GM10248 (cell line): ENCODE data around the gene MTOR.

Experiments
- CTCF ChIA-PET: fragments of 300-600 bp; sonication (Branson Sonifier 250); formaldehyde crosslinking; extraction: SDS; loops from one replicate; lab custom pipeline; 2021; ENCODE audit warnings: antibody characterized with exemption; lab: Yijun Ruan, JAX
- POLR2A ChIA-PET: fragments of 350-650 bp; sonication (Branson Sonifier 250); formaldehyde crosslinking; extraction: SDS; loops from one replicate; lab custom pipeline; 2020; ENCODE audit warnings: antibody characterized with exemption; lab: Yijun Ruan, JAX
- DNase-seq: peaks from one replicate; pipeline ENCODE4 v3.0.0; 2012; ENCODE audit errors: extremely low spot score
- TF ChIP-seq, protein P1 (sequence below): IDR thresholded peaks from 2 replicates; pipeline ENCODE4 v1.5.1; 2012; ENCODE audit warnings: mild to moderate bottlenecking, low read depth; ENCODE audit errors: extremely low read depth, missing control alignments, control extremely low read depth

Gene MTOR

DNA sequence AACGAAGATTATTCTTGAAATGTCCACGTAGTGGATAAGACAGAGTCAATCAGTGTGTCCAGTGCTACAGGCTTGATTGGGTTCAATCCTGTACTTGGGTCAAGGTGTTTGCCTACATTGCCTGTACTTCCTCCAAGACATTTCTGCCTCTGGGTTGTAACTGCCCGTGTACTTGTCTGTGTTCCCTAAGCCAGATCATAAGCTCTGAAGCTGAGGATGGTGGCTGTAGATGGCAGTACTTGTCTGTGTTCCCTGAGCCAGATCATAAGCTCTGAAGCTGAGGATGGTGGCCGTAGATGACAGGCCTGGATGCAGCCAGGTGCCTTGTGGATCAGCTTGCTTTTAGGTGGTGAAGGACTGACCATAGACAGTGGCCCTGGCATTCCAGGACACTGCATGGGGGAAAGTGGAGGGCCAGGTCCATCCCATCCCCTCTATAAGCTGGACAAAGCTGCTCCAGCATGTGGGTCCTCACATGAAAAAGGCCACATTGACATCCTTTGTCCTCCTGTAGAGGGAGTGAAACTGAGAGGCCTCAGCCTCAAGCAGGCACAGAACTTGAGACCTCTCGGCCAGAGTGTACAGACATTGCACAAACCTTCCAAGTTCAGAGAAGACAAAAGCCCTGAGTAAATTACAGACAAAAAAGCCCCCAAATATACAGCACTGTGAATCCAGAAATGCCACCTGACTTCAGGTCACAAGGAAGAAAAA is 200.5 kb downstream of the MTOR start:
- CTCF ChIA-PET: interaction anchor here (1.2 to 5.3 kb wide), 3 partner anchors 10 to 23 kb away, joined by 3 to 63 read pairs (median 39); no protein-coding TSS in a partner anchor
- DNase-seq: no peak
- POLR2A ChIA-PET: interaction anchor here (0.8 kb wide), 1 partner anchor 9 kb away, joined by 3 read pairs; no protein-coding TSS in a partner anchor
- TF ChIP-seq, protein P1, sequence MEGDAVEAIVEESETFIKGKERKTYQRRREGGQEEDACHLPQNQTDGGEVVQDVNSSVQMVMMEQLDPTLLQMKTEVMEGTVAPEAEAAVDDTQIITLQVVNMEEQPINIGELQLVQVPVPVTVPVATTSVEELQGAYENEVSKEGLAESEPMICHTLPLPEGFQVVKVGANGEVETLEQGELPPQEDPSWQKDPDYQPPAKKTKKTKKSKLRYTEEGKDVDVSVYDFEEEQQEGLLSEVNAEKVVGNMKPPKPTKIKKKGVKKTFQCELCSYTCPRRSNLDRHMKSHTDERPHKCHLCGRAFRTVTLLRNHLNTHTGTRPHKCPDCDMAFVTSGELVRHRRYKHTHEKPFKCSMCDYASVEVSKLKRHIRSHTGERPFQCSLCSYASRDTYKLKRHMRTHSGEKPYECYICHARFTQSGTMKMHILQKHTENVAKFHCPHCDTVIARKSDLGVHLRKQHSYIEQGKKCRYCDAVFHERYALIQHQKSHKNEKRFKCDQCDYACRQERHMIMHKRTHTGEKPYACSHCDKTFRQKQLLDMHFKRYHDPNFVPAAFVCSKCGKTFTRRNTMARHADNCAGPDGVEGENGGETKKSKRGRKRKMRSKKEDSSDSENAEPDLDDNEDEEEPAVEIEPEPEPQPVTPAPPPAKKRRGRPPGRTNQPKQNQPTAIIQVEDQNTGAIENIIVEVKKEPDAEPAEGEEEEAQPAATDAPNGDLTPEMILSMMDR: no peak

DNA sequence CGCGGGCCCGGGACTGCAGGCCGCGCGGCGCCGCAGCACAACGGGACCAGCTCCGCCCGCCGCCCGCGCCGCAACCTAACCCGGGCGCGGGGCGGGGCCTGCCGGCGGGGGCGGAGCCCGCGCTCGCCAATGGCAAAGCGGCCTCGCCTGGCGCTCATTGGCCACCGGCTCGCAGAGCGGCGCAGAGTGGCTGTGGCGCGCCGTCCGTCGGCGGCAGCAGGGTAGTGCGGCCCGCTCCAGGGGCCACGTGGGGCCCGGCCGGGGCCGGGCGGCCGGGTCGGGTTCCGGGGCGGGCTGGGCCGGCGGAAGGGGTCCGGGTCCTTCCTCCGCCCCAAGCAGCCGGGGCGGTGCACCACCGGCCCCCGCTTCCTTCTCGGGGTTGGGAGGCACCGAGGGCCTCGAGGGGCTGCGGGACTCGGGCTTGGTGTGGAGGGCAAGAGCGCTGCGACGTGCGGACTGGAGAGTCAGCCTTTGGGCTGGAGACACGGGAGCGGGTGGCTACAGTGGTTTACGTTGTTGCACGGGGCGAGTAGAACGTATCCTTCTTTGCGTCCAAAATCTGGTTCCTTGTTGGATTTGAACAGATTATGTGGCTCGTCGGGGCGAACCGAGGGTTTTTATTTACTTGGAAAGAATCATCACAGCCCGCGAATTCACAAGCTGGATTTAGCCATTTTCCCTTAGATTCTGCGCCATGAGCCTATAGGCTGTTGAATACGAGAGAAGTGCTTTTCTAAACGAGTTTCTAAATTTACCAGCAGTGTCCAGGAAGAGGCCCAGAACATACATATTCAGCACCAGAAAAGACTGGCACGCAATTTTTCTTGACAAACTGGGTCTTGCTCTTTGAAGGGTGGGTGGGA is 202.2 kb downstream of the MTOR start, which contains the start of gene SRM:
TSS of gene SRM (minus strand) at position 51 of the 863 bp plus-strand sequence. CDS start 75 bp downstream, outside the sequence.
- TF ChIP-seq, protein P1: peak; percentile 14
- DNase-seq: peak; percentile 98
- CTCF ChIA-PET: interaction anchor here (0.6 to 5.3 kb wide), 9 partner anchors 12 to 208 kb away, joined by 3 to 63 read pairs (median 3); no protein-coding TSS in a partner anchor
- POLR2A ChIA-PET: interaction anchor here (0.6 kb wide), 1 partner anchor 12 kb away, joined by 4 read pairs; no protein-coding TSS in a partner anchor

GRCh38 chr1:11059155-11059967 is 203.0 kb downstream of the MTOR start:
- DNase-seq: no peak
- TF ChIP-seq, protein P1: no peak
- POLR2A ChIA-PET: interaction anchor here (0.6 kb wide), 1 partner anchor 13 kb away, joined by 4 read pairs; no protein-coding TSS in a partner anchor

GRCh38 chr1:11058595-11059154 is 203.7 kb downstream of the MTOR start:
- no peak for DNase-seq
- ChIA-PET CTCF (interaction anchor here (3.5 kb wide), 1 partner anchor 22 kb away, joined by 37 read pairs; no protein-coding TSS in a partner anchor), POLR2A (no interaction called here)
- TF ChIP-seq, protein P1: no peak

More at GRCh38 chr1:11059155-11059967, 203.0 kb downstream of the MTOR start:
- CTCF ChIA-PET: interaction anchor here (0.6 to 5.3 kb wide), 8 partner anchors 13 to 209 kb away, joined by 3 to 63 read pairs (median 4); no protein-coding TSS in a partner anchor

- ChIA-PET CTCF (interaction anchor here (1.1 to 3.5 kb wide), 2 partner anchors 12 to 21 kb away, joined by 3 to 37 read pairs; no protein-coding TSS in a partner anchor), POLR2A (no interaction called here)
- TF ChIP-seq, protein P1: no peak
- no peak for DNase-seq
These were observed 204.3 kb downstream of the MTOR start for GRCh38 chr1:11058026-11058425.
